HepG2 (cell line): ENCODE results near the gene CMTM3. TPM values are rescaled to one million over a fixed set of nuclear protein-coding genes. Genes with fewer than 3 reads are reported as not detected.

Experiments
- AKAP8 ChIP-seq: sonication (generic); formaldehyde crosslinking; IDR thresholded peaks from 2 replicates; pipeline ENCODE4 v1.5.1; 2020; ENCODE audit warnings: mild to moderate bottlenecking, missing genetic modification reagents
- CHD4 ChIP-seq: fragments of 200-600 bp; sonication (generic); IDR thresholded peaks from 2 replicates; pipeline ENCODE4 v1.7.0; 2017; ENCODE audit warnings: mild to moderate bottlenecking, low read length, borderline replicate concordance
- GATAD2A ChIP-seq: IDR thresholded peaks from 2 replicates; pipeline ENCODE4 v1.6.1; 2016
- GPN1 ChIP-seq: sonication (generic); formaldehyde crosslinking; IDR thresholded peaks from 2 replicates; pipeline ENCODE4 v1.5.1; 2020; ENCODE audit warnings: missing genetic modification reagents, borderline replicate concordance
- HOXA9 ChIP-seq: sonication (generic); formaldehyde crosslinking; IDR thresholded peaks from 2 replicates; pipeline ENCODE4 v1.8.1; 2022; ENCODE audit warnings: missing genetic modification reagents, mild to moderate bottlenecking, moderate library complexity, borderline replicate concordance
- MEIS1 ChIP-seq: sonication (generic); formaldehyde crosslinking; IDR thresholded peaks from 2 replicates; pipeline ENCODE4 v1.9.0; 2021; ENCODE audit warnings: mild to moderate bottlenecking, missing genetic modification reagents, moderate library complexity, borderline replicate concordance
- NFE2 ChIP-seq: sonication (generic); formaldehyde crosslinking; IDR thresholded peaks from 2 replicates; pipeline ENCODE4 v1.4.0; 2020; ENCODE audit warnings: missing genetic modification reagents
- NKX3-1 ChIP-seq: sonication (generic); formaldehyde crosslinking; IDR thresholded peaks from 2 replicates; pipeline ENCODE4 v1.5.0; 2020; ENCODE audit warnings: missing genetic modification reagents
- SPEN ChIP-seq: sonication (generic); formaldehyde crosslinking; IDR thresholded peaks from 2 replicates; pipeline ENCODE4 v1.5.1; 2020; ENCODE audit warnings: low read depth, mild to moderate bottlenecking, missing genetic modification reagents
- TBP ChIP-seq: sonication (generic); formaldehyde crosslinking; IDR thresholded peaks from 2 replicates; pipeline ENCODE4 v1.5.0; 2020; ENCODE audit warnings: missing genetic modification reagents
- TBX3 ChIP-seq: fragments of 450-650 bp; IDR thresholded peaks from 2 replicates; pipeline ENCODE4 v1.6.1; 2017; ENCODE audit warnings: antibody characterized with exemption, mild to moderate bottlenecking, inconsistent platforms, borderline replicate concordance
- TEAD2 ChIP-seq: sonication (generic); formaldehyde crosslinking; IDR thresholded peaks from 2 replicates; pipeline ENCODE4 v1.9.0; 2021; ENCODE audit warnings: missing genetic modification reagents
- ZC3H4 ChIP-seq: sonication (generic); formaldehyde crosslinking; IDR thresholded peaks from 2 replicates; pipeline ENCODE4 v1.4.0; 2020; ENCODE audit warnings: missing genetic modification reagents, borderline replicate concordance
- ZNF17 ChIP-seq: sonication (generic); formaldehyde crosslinking; IDR thresholded peaks from 2 replicates; pipeline ENCODE4 v1.5.0; 2020; ENCODE audit warnings: mild to moderate bottlenecking, missing genetic modification reagents
- ZNF296 ChIP-seq: sonication (generic); formaldehyde crosslinking; conservative IDR thresholded peaks from 2 replicates; pipeline ENCODE4 v1.5.0; 2020; ENCODE audit warnings: mild to moderate bottlenecking, missing genetic modification reagents
- ZNF441 ChIP-seq: sonication (generic); formaldehyde crosslinking; IDR thresholded peaks from 2 replicates; pipeline ENCODE4 v1.7.0; 2021; ENCODE audit warnings: missing genetic modification reagents, borderline replicate concordance
- ZNF598 ChIP-seq: sonication (generic); formaldehyde crosslinking; IDR thresholded peaks from 2 replicates; pipeline ENCODE4 v1.5.1; 2020; ENCODE audit warnings: mild to moderate bottlenecking, missing genetic modification reagents, borderline replicate concordance
- ZNF891 ChIP-seq: sonication (generic); formaldehyde crosslinking; IDR thresholded peaks from 2 replicates; pipeline ENCODE4 v1.5.0; 2020; ENCODE audit warnings: mild to moderate bottlenecking, missing genetic modification reagents
- polyA plus RNA-seq, 8 experiments: library from polyadenylated mRNA; depleted of rRNA in 3 of 8; stranded (reverse) in 7 of 8; unstranded in 1 of 8; fragments of >200 nt; fragmentation: Illumina TruSeq in 4 of 8; extraction: Trizol in 4 of 8; gene quantifications; 2 replicates each; pipeline versions ENCODE4 v1.2.1 to v1.2.3, GENCODE V29; 2011 to 2016; ENCODE audit warnings: low read depth in 4 of 8, missing spikeins in 1 of 8, mixed read lengths in 1 of 8; ENCODE audit not compliant: insufficient read depth in 1 of 8
- total RNA-seq, 5 experiments: library from RNA; depleted of rRNA; stranded (reverse); fragments of >200 nt; fragmentation: Illumina TruSeq; extraction: Trizol; gene quantifications; 2 replicates each; pipeline ENCODE4 v1.2.3, GENCODE V29; 2016; ENCODE audit warnings: low read depth in 1 of 5
- TF ChIP-seq, protein P1 (sequence below): sonication (generic); formaldehyde crosslinking; IDR thresholded peaks from 2 replicates; pipeline ENCODE4 v1.5.1; 2020; ENCODE audit warnings: mild to moderate bottlenecking, missing genetic modification reagents
- TF ChIP-seq, protein P2 (sequence below): sonication (generic); formaldehyde crosslinking; IDR thresholded peaks from 2 replicates; pipeline ENCODE4 v1.4.0; 2020; ENCODE audit warnings: missing genetic modification reagents
- TF ChIP-seq, protein P3 (sequence below): sonication (generic); formaldehyde crosslinking; IDR thresholded peaks from 2 replicates; pipeline ENCODE4 v1.4.0; 2020; ENCODE audit warnings: missing genetic modification reagents
- TF ChIP-seq, protein P4 (sequence below): sonication (generic); formaldehyde crosslinking; IDR thresholded peaks from 2 replicates; pipeline ENCODE4 v1.8.0; 2022; ENCODE audit warnings: mild to moderate bottlenecking, missing genetic modification reagents, moderate library complexity

The CMTM3 gene
- total and polyA plus RNA-seq, 2 of the 13 experiments (the other 11 are each of a cell fraction or from before 2014, with no cell fraction given), result 29.2 to 48.7 TPM

DNA sequence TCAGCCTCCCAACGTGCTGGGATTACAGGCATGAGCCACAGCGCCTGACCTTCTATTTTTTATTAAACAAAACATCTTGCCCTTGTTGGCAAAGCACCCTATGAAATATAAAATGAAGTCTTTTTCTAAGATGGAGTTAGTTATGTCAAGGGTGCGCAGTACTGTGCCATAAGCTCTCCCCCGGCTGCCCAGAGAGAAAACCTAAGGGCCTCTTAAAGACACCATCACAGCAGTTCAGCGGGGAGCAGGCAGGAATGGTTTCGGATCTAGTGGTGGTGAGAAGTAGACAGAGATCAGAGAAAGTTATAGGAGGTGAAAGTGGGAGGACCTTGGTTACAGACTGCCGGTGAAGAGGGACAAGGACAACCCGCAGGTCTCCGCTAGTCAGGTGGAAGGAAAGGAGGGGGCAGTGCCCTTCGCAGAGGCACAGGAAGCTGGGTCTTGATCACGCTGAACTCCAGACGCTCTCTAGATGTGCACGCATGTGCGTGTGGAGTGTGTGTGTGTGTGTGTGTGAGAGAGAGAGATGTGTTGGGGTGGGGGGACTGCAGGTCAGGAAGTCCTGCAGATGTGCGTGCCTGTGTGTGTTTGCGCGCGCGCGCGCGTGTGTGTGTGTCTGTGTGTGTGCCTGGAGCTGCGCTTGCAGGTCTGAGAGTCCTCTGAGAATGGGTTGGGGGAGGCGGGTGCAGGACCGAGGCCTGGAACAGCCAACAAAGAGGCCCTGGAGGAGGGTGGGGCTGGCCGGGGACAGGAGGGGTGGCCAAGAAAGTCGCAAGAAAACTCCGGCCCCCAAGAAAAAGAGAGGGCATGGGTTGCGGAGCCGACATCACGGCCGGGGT lies 748 bp upstream of the CMTM3 start (continued):
- TF ChIP-seq, protein P1, sequence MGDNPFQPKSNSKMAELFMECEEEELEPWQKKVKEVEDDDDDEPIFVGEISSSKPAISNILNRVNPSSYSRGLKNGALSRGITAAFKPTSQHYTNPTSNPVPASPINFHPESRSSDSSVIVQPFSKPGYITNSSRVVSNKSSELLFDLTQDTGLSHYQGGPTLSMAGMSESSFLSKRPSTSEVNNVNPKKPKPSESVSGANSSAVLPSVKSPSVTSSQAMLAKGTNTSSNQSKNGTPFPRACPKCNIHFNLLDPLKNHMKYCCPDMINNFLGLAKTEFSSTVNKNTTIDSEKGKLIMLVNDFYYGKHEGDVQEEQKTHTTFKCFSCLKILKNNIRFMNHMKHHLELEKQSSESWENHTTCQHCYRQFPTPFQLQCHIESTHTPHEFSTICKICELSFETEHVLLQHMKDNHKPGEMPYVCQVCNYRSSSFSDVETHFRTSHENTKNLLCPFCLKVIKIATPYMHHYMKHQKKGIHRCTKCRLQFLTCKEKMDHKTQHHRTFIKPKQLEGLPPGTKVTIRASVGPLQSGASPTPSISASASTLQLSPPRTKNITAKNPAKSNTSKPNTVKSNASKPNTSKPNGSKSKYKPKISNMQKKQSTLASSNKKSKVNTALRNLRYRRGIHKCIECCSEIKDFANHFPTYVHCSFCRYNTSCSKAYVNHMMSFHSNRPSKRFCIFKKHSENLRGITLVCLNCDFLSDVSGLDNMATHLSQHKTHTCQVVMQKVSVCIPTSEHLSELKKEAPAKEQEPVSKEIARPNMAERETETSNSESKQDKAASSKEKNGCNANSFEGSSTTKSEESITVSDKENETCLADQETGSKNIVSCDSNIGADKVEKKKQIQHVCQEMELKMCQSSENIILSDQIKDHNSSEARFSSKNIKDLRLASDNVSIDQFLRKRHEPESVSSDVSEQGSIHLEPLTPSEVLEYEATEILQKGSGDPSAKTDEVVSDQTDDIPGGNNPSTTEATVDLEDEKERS (CRISPR knock-in tag), result peak; percentile 31; the same call in 1 of the 2 replicates
- no peak for TF ChIP-seq NFE2 (CRISPR knock-in tag)
- TF ChIP-seq ZNF598 (CRISPR knock-in tag), result peak; percentile 80; the same call in 1 of the 2 replicates
- TF ChIP-seq SPEN (CRISPR knock-in tag), result peak; percentile 56; the same call in 1 of the 2 replicates
- peak; percentile 61; the same call in 1 of the 2 replicates for TF ChIP-seq ZNF441 (CRISPR knock-in tag)
- no peak; the same call in 1 of the 2 replicates for TF ChIP-seq TBX3
- TF ChIP-seq ZNF296 (CRISPR knock-in tag), result no peak
- no peak for TF ChIP-seq CHD4
- 0 out of 2 replicates have a peak, but pooled peaks have one; percentile 49 for TF ChIP-seq AKAP8 (CRISPR knock-in tag)
- TF ChIP-seq ZNF891, result peak; percentile 84; the same call in 1 of the 2 replicates
- no peak; the same call in 1 of the 2 replicates for TF ChIP-seq GATAD2A (CRISPR knock-in tag)
- TF ChIP-seq, protein P2, sequence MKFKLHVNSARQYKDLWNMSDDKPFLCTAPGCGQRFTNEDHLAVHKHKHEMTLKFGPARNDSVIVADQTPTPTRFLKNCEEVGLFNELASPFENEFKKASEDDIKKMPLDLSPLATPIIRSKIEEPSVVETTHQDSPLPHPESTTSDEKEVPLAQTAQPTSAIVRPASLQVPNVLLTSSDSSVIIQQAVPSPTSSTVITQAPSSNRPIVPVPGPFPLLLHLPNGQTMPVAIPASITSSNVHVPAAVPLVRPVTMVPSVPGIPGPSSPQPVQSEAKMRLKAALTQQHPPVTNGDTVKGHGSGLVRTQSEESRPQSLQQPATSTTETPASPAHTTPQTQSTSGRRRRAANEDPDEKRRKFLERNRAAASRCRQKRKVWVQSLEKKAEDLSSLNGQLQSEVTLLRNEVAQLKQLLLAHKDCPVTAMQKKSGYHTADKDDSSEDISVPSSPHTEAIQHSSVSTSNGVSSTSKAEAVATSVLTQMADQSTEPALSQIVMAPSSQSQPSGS, result 0 out of 2 replicates have a peak, but pooled peaks have one; percentile 27
- TF ChIP-seq ZNF17 (CRISPR knock-in tag), result no peak
- TF ChIP-seq NKX3-1, result no peak
- TF ChIP-seq ZC3H4 (CRISPR knock-in tag), result no peak
- no peak for TF ChIP-seq GPN1 (CRISPR knock-in tag)
- no peak; the same call in 1 of the 2 replicates for TF ChIP-seq MEIS1 (CRISPR knock-in tag)
- no peak for TF ChIP-seq HOXA9 (CRISPR knock-in tag)
- TF ChIP-seq, protein P3, sequence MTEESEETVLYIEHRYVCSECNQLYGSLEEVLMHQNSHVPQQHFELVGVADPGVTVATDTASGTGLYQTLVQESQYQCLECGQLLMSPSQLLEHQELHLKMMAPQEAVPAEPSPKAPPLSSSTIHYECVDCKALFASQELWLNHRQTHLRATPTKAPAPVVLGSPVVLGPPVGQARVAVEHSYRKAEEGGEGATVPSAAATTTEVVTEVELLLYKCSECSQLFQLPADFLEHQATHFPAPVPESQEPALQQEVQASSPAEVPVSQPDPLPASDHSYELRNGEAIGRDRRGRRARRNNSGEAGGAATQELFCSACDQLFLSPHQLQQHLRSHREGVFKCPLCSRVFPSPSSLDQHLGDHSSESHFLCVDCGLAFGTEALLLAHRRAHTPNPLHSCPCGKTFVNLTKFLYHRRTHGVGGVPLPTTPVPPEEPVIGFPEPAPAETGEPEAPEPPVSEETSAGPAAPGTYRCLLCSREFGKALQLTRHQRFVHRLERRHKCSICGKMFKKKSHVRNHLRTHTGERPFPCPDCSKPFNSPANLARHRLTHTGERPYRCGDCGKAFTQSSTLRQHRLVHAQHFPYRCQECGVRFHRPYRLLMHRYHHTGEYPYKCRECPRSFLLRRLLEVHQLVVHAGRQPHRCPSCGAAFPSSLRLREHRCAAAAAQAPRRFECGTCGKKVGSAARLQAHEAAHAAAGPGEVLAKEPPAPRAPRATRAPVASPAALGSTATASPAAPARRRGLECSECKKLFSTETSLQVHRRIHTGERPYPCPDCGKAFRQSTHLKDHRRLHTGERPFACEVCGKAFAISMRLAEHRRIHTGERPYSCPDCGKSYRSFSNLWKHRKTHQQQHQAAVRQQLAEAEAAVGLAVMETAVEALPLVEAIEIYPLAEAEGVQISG (CRISPR knock-in tag), result no peak; the same call in 1 of the 2 replicates
- TF ChIP-seq, protein P4, sequence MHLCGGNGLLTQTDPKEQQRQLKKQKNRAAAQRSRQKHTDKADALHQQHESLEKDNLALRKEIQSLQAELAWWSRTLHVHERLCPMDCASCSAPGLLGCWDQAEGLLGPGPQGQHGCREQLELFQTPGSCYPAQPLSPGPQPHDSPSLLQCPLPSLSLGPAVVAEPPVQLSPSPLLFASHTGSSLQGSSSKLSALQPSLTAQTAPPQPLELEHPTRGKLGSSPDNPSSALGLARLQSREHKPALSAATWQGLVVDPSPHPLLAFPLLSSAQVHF (CRISPR knock-in tag), result no peak
- no peak for TF ChIP-seq TEAD2 (CRISPR knock-in tag)
- no peak for TF ChIP-seq TBP (CRISPR knock-in tag)
